Measurements from ENCODE around the gene RGR.

- TF ChIP-seq, protein P1, sequence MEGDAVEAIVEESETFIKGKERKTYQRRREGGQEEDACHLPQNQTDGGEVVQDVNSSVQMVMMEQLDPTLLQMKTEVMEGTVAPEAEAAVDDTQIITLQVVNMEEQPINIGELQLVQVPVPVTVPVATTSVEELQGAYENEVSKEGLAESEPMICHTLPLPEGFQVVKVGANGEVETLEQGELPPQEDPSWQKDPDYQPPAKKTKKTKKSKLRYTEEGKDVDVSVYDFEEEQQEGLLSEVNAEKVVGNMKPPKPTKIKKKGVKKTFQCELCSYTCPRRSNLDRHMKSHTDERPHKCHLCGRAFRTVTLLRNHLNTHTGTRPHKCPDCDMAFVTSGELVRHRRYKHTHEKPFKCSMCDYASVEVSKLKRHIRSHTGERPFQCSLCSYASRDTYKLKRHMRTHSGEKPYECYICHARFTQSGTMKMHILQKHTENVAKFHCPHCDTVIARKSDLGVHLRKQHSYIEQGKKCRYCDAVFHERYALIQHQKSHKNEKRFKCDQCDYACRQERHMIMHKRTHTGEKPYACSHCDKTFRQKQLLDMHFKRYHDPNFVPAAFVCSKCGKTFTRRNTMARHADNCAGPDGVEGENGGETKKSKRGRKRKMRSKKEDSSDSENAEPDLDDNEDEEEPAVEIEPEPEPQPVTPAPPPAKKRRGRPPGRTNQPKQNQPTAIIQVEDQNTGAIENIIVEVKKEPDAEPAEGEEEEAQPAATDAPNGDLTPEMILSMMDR (optimal IDR thresholded peaks at IDR 0.05 in 1 of 3, IDR thresholded peaks at IDR 0.05 in 1 of 3, conservative IDR thresholded peaks at IDR 0.05 in 1 of 3; ENCODE audit: extremely low read depth in 1 of 3, insufficient read depth in 2 of 3, low read length in 3 of 3), result peak; percentile 52 to 64 (median 62)
- TF ChIP-seq EZH2 (IDR thresholded peaks at IDR 0.05; ENCODE audit: low read length), result no peak
Observed at GRCh38 chr10:84256510-84257342, 11.9 kb downstream of the RGR start.

All from keratinocyte (primary cell).